ENCODE data around the gene STS.
A peak's percentile ranks its signal among the peaks of the same experiment; 100 is the strongest.

The STS gene, protein sequence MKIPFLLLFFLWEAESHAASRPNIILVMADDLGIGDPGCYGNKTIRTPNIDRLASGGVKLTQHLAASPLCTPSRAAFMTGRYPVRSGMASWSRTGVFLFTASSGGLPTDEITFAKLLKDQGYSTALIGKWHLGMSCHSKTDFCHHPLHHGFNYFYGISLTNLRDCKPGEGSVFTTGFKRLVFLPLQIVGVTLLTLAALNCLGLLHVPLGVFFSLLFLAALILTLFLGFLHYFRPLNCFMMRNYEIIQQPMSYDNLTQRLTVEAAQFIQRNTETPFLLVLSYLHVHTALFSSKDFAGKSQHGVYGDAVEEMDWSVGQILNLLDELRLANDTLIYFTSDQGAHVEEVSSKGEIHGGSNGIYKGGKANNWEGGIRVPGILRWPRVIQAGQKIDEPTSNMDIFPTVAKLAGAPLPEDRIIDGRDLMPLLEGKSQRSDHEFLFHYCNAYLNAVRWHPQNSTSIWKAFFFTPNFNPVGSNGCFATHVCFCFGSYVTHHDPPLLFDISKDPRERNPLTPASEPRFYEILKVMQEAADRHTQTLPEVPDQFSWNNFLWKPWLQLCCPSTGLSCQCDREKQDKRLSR

DNA sequence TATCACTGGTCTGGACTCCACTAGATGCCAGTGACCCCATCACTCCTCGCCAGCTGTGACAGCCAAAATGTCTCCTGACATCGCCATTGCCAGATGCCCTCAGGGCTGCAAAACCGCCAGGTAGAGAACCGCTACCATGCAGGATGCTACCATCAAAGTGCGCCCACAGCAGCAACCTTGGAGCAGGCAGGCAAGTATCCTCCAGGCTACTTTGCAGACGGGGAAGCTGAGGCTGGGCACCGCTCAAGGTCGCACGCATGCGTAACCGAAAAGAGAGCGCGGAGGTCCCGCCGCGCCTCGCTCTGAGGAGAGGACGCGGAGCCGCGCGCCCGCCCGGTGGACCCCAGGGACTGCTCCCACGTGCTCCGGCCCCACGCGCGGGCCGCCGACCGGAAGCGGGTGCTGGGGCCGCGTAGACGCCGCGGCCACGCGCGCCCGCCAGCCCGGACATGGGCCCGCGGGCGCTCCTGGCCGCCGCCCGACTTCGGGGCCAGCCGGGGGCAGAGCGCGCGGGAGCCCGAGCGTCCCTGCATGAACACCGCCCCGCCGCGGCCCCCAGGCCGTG is at the start of gene STS:
Gene STS (plus strand): TSS at position 300 of the 565 bp plus-strand sequence. CDS start 105,488 bp downstream, outside the sequence.
- H3K9me3 ChIP-seq (ENCODE audit: low read length): no peaks in the 10 kb centered on the region
- no peaks in the 10 kb centered on the region for H3K36me3 ChIP-seq (ENCODE audit: insufficient read depth, low read length)
- H3K27me3 ChIP-seq (ENCODE audit: insufficient read depth, low read length): no peaks in the 10 kb centered on the region
- H3K4me1 ChIP-seq (ENCODE audit: insufficient read depth, low read length): no peaks in the 10 kb centered on the region
- H3K4me3 ChIP-seq (ENCODE audit: low read length): peak within 1 kb of the TSS; percentile 83
- peak within 1 kb of the TSS; percentile 48 for H2AFZ ChIP-seq (ENCODE audit: low read depth, low read length)

DNA sequence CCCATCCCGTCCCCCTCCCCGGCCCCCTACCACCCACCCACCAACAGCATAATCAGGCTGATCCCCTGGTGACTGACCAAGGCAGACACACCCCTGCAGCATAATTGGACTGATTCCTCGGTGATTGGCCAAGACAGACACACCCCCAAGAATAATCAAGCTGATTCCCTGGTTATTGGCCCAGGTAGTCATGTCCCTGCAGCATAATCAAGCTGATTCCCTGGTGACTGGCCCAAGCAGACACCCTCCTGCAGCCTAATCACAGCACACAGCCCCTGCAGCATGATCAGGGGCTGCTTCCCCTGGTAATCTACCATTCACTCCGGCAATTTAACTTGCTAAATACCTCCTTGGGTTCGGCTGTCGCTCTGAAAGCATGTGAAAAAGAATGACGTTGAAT is 47.5 kb upstream of the STS start:
- Histone ChIP-seq H3K4me3 (ENCODE audit: low read length) (no peak overlapping the region), H3K9me3 (ENCODE audit: low read length) (no peaks in the 10 kb centered on the region), H2AFZ (ENCODE audit: low read depth, low read length) (no peak overlapping the region), H3K4me1 (ENCODE audit: insufficient read depth, low read length) (no peaks in the 10 kb centered on the region), H3K36me3 (ENCODE audit: insufficient read depth, low read length) (peaks cover 6% of the 10 kb centered on the region), H3K27me3 (ENCODE audit: insufficient read depth, low read length) (no peaks in the 10 kb centered on the region)

DNA sequence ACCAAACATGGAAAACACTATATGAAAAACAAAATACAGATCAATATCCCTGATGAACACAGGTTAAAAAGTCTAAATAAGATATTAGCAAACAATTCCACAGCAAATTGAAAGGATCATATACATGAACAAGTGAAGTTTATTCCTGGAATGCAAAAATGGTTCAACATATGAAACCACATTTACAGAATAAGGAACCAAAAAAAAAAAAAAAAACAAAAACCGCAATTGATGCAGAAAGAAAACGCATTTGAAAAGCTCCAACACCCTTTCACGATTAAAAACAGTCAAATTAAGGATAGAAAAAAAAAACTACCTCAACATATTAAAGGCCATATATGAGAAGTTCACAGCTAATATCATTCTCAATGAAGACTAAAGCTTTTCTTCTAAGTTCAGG is 45.4 kb upstream of the STS start:
- peaks cover 8% of the 10 kb centered on the region for H3K36me3 ChIP-seq (ENCODE audit: insufficient read depth, low read length)
- H3K4me3 ChIP-seq (ENCODE audit: low read length): no peak overlapping the region
- H3K9me3 ChIP-seq (ENCODE audit: low read length): no peaks in the 10 kb centered on the region
- H2AFZ ChIP-seq (ENCODE audit: low read depth, low read length): no peak overlapping the region
- H3K27me3 ChIP-seq (ENCODE audit: insufficient read depth, low read length): no peaks in the 10 kb centered on the region
- no peaks in the 10 kb centered on the region for H3K4me1 ChIP-seq (ENCODE audit: insufficient read depth, low read length)

DNA sequence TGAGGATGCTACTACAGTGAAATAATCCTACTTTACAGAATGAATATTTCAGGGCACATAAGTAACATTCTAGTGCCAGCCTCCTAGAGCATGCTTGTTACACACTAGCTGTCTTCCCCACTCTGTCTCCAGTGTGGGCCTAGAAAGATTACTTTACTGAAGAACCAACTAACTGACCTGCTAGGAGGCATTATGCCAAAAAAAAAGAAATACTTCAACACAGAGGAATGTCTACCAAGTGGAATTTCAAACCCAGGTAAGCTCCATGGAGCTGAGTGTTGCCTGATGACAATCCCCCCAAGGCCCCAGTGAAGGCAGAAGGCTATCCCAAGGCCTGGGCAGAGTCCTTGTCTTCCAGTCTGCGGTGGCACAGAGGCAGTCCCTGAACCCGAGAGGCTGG is 40.9 kb upstream of the STS start:
- Histone ChIP-seq H3K4me3 (ENCODE audit: low read length) (no peak overlapping the region), H3K9me3 (ENCODE audit: low read length) (no peaks in the 10 kb centered on the region), H2AFZ (ENCODE audit: low read depth, low read length) (no peak overlapping the region), H3K36me3 (ENCODE audit: insufficient read depth, low read length) (peaks cover 8% of the 10 kb centered on the region), H3K4me1 (ENCODE audit: insufficient read depth, low read length) (peaks cover 23% of the 10 kb centered on the region), H3K27me3 (ENCODE audit: insufficient read depth, low read length) (no peaks in the 10 kb centered on the region)

DNA sequence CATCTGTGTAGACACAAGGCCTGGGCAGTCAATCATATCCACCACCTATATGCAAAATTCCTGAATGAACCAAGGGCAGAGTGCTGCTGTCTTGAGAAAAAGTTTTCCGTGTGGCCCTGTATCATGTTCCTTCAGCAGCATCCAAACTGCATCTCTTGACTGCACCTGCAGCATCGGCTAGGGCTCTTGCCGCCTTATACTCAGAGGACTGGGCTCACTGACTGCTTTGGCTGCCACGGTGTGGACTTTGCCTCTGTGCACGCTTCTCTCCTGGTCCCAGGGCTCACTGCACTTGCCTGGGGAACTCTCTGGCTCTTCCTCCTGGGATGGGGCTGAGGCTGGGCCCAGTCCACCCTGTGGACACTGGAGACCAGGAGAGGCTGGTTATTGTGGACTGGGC is 39.5 kb upstream of the STS start:
- H3K27me3 ChIP-seq (ENCODE audit: insufficient read depth, low read length): no peaks in the 10 kb centered on the region
- H3K4me1 ChIP-seq (ENCODE audit: insufficient read depth, low read length): peaks cover 23% of the 10 kb centered on the region
- H2AFZ ChIP-seq (ENCODE audit: low read depth, low read length): no peak overlapping the region
- H3K9me3 ChIP-seq (ENCODE audit: low read length): no peaks in the 10 kb centered on the region
- no peak overlapping the region for H3K4me3 ChIP-seq (ENCODE audit: low read length)
- H3K36me3 ChIP-seq (ENCODE audit: insufficient read depth, low read length): peaks cover 8% of the 10 kb centered on the region

DNA sequence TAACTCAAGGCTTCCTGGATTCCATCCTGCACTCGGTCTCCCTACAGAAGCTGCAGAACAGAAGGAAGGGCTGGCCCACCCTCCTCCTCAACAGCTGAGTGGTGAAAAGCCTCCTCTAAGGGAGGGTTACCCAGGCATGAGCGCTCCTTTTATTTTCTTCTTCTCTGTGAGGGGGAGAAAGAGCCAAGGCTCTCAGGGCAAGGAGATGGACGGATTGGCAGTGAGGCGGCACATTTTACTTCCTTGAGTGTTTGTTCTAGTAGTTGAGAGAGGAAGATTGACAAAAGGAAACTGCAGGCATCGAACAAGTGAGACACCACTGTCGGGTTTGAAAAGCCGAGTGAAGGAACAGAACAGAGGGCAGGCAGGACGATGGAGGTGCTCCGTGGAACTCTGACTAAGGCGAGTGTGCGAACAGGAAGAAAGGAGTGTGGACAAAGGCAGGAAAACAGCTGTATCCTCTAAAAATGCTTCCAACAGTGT is 38.4 kb upstream of the STS start:
- Histone ChIP-seq H2AFZ (ENCODE audit: low read depth, low read length) (no peak overlapping the region), H3K36me3 (ENCODE audit: insufficient read depth, low read length) (peaks cover 8% of the 10 kb centered on the region), H3K27me3 (ENCODE audit: insufficient read depth, low read length) (no peaks in the 10 kb centered on the region), H3K4me1 (ENCODE audit: insufficient read depth, low read length) (peaks cover 23% of the 10 kb centered on the region), H3K9me3 (ENCODE audit: low read length) (no peaks in the 10 kb centered on the region), H3K4me3 (ENCODE audit: low read length) (peak overlapping the region; percentile 39)

DNA sequence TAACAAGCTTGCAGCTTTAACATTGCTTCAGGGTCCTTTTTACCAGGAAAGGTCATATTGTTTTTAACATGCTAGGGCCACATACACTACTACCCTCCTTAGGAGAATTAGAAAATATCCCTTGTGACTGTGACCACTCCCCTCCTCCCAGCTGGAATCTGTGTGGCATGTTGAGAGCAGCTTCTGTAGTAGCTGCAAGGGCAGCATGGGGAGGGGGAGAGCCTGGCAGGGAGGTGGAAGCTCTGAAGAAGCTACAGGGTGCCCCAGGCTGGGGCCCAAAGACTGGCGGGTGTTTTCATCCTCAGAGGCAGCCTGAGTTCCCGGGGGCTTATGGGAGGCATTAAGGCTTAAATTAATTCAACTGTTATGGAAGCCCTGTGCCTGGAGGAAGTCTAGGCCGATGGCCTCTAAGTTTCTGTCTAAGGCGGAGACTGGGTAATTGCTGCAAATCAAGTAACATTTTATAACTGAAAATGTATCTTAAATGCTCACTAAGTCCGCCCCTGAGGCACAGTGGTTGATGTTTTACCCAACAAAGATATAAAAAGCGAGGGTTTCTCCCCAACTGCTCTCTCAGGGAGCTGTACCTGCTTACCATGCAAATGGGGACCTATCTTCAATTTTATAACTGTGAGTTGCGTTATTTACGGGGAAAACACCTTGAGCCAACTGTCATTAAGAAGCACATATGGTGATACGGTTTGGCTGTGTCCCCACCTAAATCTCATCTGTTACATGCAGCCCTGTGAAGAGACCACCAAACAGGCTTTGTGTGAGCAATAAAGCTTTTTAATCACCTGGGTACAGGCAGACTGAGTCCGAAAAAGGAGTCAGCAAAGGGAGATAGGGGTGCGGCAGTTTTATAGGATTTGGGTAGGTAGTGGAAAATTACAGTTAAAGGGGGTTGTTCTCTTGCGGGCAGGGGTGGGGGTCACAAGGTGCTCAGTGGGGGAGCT is 37.4 kb upstream of the STS start:
- Histone ChIP-seq H3K4me1 (ENCODE audit: insufficient read depth, low read length) (peaks cover 23% of the 10 kb centered on the region), H3K4me3 (ENCODE audit: low read length) (peak overlapping the region; percentile 39), H2AFZ (ENCODE audit: low read depth, low read length) (no peak overlapping the region), H3K27me3 (ENCODE audit: insufficient read depth, low read length) (no peaks in the 10 kb centered on the region), H3K9me3 (ENCODE audit: low read length) (no peaks in the 10 kb centered on the region), H3K36me3 (ENCODE audit: insufficient read depth, low read length) (peaks cover 3% of the 10 kb centered on the region)

DNA sequence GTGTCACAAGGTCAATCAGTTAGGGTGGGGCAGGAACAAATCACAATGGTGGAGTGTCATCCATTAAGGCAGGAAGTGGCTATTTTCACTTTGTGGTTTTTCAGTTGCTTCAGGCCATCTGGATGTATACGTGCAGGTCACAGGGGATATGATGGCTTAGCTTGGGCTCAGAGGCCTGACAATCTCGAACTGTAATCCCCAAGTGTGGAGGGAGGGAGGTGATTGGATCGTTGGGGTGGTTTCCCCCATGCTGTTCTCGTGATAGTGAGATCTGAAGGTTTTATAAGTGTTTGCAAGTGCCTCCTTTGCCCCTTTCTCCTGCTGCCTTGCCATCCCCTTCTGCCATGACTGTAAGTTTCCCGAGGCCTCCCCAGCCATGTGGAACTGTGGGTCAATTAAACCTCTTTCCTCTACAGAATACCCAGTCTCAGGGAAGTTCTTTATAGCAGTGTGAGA is 36.7 kb upstream of the STS start:
- H2AFZ ChIP-seq (ENCODE audit: low read depth, low read length): no peak overlapping the region
- no peaks in the 10 kb centered on the region for H3K9me3 ChIP-seq (ENCODE audit: low read length)
- no peak overlapping the region for H3K4me3 ChIP-seq (ENCODE audit: low read length)
- no peaks in the 10 kb centered on the region for H3K36me3 ChIP-seq (ENCODE audit: insufficient read depth, low read length)
- peaks cover 23% of the 10 kb centered on the region for H3K4me1 ChIP-seq (ENCODE audit: insufficient read depth, low read length)
- no peaks in the 10 kb centered on the region for H3K27me3 ChIP-seq (ENCODE audit: insufficient read depth, low read length)

DNA sequence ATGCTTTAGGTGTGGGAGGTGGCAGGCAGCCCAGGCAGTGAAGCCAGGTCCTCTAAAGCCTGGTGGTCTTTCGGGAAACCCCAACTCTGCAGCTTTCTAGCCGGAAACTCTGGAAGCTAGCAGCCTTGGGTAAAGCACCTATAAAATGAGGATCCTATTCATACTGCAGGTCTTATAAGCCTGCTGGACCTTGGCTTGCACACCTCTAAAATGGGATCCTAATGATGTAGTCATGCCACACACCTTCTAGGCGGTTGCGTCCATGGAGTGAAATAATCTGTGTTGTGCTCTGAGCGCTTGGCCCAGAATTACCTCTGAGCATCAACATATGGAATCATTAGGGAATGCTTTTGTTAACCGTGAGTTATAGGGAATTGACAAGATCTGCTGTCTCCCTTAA is 36.0 kb upstream of the STS start:
- Histone ChIP-seq H3K27me3 (ENCODE audit: insufficient read depth, low read length) (no peaks in the 10 kb centered on the region), H3K4me3 (ENCODE audit: low read length) (no peak overlapping the region), H3K9me3 (ENCODE audit: low read length) (no peaks in the 10 kb centered on the region), H3K36me3 (ENCODE audit: insufficient read depth, low read length) (no peaks in the 10 kb centered on the region), H2AFZ (ENCODE audit: low read depth, low read length) (no peak overlapping the region), H3K4me1 (ENCODE audit: insufficient read depth, low read length) (peaks cover 23% of the 10 kb centered on the region)

DNA sequence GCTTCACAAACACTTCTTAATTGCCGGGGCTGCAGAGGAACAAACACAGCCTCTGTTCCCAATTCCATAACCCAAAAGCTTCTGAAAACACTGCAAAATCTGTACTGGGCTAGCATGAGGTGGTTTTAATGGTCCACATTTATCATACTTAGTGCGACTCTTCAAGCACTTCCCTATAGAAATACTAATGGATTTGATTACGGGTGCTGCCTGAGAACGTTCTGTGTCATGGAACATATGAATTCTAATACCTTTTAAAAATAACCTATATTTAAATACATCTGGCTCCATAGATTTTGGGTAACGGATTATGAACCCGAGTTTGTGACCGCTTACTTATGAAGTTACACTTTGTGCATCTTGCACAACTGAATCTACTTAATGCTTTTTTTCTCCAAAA is 35.4 kb upstream of the STS start:
- no peak overlapping the region for H2AFZ ChIP-seq (ENCODE audit: low read depth, low read length)
- no peaks in the 10 kb centered on the region for H3K9me3 ChIP-seq (ENCODE audit: low read length)
- H3K36me3 ChIP-seq (ENCODE audit: insufficient read depth, low read length): no peaks in the 10 kb centered on the region

DNA sequence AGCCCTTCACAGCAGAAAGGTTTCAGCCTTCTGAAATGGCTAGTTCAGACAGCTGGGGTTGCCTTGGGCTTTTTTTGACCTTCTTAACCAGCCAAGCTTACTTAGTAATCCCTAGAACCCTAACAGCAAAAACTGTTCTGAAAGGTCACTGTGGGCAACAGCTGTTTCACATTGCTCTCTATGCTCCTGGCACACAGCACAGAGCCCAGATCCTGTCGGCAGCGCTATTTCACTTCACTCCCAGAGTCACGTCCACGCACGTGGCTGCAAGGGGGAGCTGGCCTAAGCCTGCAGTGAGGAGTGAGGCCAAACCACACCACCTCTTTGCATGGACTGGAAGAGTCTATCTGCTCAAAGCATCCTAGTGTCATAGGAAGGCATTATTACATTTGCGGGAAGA is 32.0 kb upstream of the STS start:
- Histone ChIP-seq H3K4me3 (ENCODE audit: low read length) (no peak overlapping the region), H3K9me3 (ENCODE audit: low read length) (no peaks in the 10 kb centered on the region), H2AFZ (ENCODE audit: low read depth, low read length) (no peak overlapping the region), H3K4me1 (ENCODE audit: insufficient read depth, low read length) (peaks cover 7% of the 10 kb centered on the region), H3K36me3 (ENCODE audit: insufficient read depth, low read length) (no peaks in the 10 kb centered on the region), H3K27me3 (ENCODE audit: insufficient read depth, low read length) (no peaks in the 10 kb centered on the region)

More for the DNA sequence above, 35.4 kb upstream of the STS start:
- Histone ChIP-seq H3K4me1 (ENCODE audit: insufficient read depth, low read length) (peaks cover 23% of the 10 kb centered on the region), H3K4me3 (ENCODE audit: low read length) (no peak overlapping the region), H3K27me3 (ENCODE audit: insufficient read depth, low read length) (no peaks in the 10 kb centered on the region)

DNA sequence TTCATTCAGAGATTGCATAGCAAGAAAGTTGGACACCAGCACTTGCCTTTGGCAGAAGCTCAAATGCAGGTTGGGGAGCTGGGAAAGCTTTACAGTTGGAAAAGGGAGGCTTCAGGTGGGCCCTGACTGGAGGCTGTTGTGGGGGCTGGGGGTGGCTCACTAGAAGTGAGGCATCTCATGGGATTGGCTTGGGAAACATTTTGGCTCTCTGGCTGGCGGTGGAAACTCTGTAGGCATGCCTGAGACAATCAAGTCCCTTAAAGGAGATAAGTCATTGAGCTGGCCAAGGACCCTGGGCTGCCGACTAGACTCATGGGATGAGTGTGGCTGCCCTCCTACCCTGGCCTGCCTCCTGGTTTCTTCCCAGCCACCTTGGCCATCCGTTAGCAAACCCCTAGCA is 31.4 kb upstream of the STS start:
- Histone ChIP-seq H3K9me3 (ENCODE audit: low read length) (no peaks in the 10 kb centered on the region), H3K36me3 (ENCODE audit: insufficient read depth, low read length) (no peaks in the 10 kb centered on the region), H3K4me3 (ENCODE audit: low read length) (no peak overlapping the region), H3K4me1 (ENCODE audit: insufficient read depth, low read length) (peaks cover 1% of the 10 kb centered on the region), H2AFZ (ENCODE audit: low read depth, low read length) (no peak overlapping the region), H3K27me3 (ENCODE audit: insufficient read depth, low read length) (no peaks in the 10 kb centered on the region)

Data from neuron (in vitro differentiated cells).